ENCODE results near the gene GRK3. TPM values are rescaled to one million over a fixed set of nuclear protein-coding genes. Genes with fewer than 3 reads are reported as not detected.

GRK3 gene
- total RNA-seq, 3 donors from 2014 or later (not counting 1 experiment from before 2014, with no cell fraction given) = 2.2 to 7.2 (median 3.8) TPM

DNA sequence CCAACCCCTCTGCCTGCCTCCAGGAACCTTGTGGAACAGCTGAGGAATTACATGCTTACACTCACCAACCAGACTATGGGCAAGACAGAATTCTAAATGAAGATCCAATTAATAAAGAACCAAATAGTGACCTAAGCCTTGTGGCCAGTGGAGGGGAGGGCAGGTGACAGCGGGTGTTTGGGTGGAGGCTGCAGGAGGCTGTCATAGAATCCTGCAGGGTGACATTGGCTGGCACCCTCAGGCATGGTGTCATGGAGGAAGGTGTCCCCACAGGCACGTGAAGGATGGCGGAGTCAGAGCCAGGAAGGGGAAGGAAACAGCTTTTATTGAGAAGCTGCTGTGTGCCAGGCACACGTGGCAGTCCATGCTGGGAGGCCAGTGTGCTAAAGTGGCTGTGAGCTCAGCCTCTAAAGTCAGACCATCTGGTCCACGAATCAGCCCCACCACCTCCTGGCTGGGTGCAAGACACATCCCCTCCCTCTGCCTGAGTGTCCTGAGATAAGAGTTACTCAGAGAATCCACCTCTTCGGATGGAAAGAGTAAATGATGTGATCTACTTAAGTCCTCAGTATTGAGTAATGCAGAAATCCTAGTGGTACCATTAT lies 186.2 kb downstream of the GRK3 start:
- Mint-ChIP-seq H3K4me3 (no peak overlapping the region), H3K27ac (no peak overlapping the region), H3K9me3 (no peaks in the 10 kb centered on the region), H3K4me1 (no peaks in the 10 kb centered on the region), H3K27me3 (ENCODE audit: low read depth in 2 of 2) (peaks cover 0 to 4% of the 10 kb centered on the region in 2 donors), H3K36me3 (no peaks in the 10 kb centered on the region)
- no peaks in the 10 kb centered on the region for H3K27me3 ChIP-seq (ENCODE audit: control insufficient read depth, insufficient read depth, low read length)
- 62% methylated on average over 6 of the region's 6 CpGs for WGBS (ENCODE audit: insufficient coverage)
- intact Hi-C loops (cut with micrococcal nuclease) = no loop called here
- ATAC-seq (no peak), DNase-seq (no peak)
- H3K9me3 ChIP-seq (ENCODE audit: control insufficient read depth, insufficient read depth, low read length) = no peaks in the 10 kb centered on the region
- no peaks in the 10 kb centered on the region for H3K4me1 ChIP-seq (ENCODE audit: control insufficient read depth, insufficient read depth, low read length)
- H3K36me3 ChIP-seq (ENCODE audit: control insufficient read depth, insufficient read depth, low read length) = no peaks in the 10 kb centered on the region
- no peak overlapping the region for H3K4me3 ChIP-seq (ENCODE audit: low read length)
- TF ChIP-seq CTCF (IDR thresholded peaks at IDR 0.05) = no peak
- H3K27ac ChIP-seq (ENCODE audit: low read length) = no peak overlapping the region

- WGBS (ENCODE audit: insufficient coverage) = 77% methylated on average over 4 of the region's 4 CpGs
- H3K9me3 ChIP-seq (ENCODE audit: control insufficient read depth, insufficient read depth, low read length) = no peaks in the 10 kb centered on the region
- H3K9me3 Mint-ChIP-seq = no peaks in the 10 kb centered on the region
- no peaks in the 10 kb centered on the region for H3K36me3 Mint-ChIP-seq
- no peaks in the 10 kb centered on the region for H3K27me3 ChIP-seq (ENCODE audit: control insufficient read depth, insufficient read depth, low read length)
- no peak overlapping the region for H3K4me3 ChIP-seq (ENCODE audit: low read length)
- no peak overlapping the region for H3K27ac Mint-ChIP-seq
- DNase-seq (no peak), ATAC-seq (no peak)
- H3K36me3 ChIP-seq (ENCODE audit: control insufficient read depth, insufficient read depth, low read length) = no peaks in the 10 kb centered on the region
- no peak for TF ChIP-seq CTCF (IDR thresholded peaks at IDR 0.05)
- H3K27ac ChIP-seq (ENCODE audit: low read length) = no peak overlapping the region
- intact Hi-C loops (cut with micrococcal nuclease) = no loop called here
- H3K4me1 Mint-ChIP-seq = no peaks in the 10 kb centered on the region
- H3K4me3 Mint-ChIP-seq = no peak overlapping the region
- peaks cover 0 to 4% of the 10 kb centered on the region in 2 donors for H3K27me3 Mint-ChIP-seq (ENCODE audit: low read depth in 2 of 2)
- no peaks in the 10 kb centered on the region for H3K4me1 ChIP-seq (ENCODE audit: control insufficient read depth, insufficient read depth, low read length)
Measured at GRCh38 chr22:25751174-25751581, 186.7 kb downstream of the GRK3 start.

GRCh38 chr22:25752615-25753214 lies 188.2 kb downstream of the GRK3 start:
- Histone ChIP-seq H3K4me3 (ENCODE audit: low read length) (no peak overlapping the region), H3K36me3 (ENCODE audit: control insufficient read depth, insufficient read depth, low read length) (no peaks in the 10 kb centered on the region), H3K27me3 (ENCODE audit: control insufficient read depth, insufficient read depth, low read length) (no peaks in the 10 kb centered on the region), H3K27ac (ENCODE audit: low read length) (no peak overlapping the region), H3K4me1 (ENCODE audit: control insufficient read depth, insufficient read depth, low read length) (no peaks in the 10 kb centered on the region), H3K9me3 (ENCODE audit: control insufficient read depth, insufficient read depth, low read length) (no peaks in the 10 kb centered on the region)
- DNase-seq (no peak), ATAC-seq (no peak)
- Mint-ChIP-seq H3K27ac (no peak overlapping the region), H3K4me3 (no peak overlapping the region), H3K36me3 (no peaks in the 10 kb centered on the region), H3K27me3 (ENCODE audit: low read depth in 2 of 2) (peaks cover 0 to 4% of the 10 kb centered on the region in 2 donors), H3K9me3 (no peaks in the 10 kb centered on the region), H3K4me1 (no peaks in the 10 kb centered on the region)
- WGBS (ENCODE audit: insufficient coverage) = 93% methylated on average over 48 of the region's 48 CpGs
- intact Hi-C loops (cut with micrococcal nuclease) = no loop called here
- no peak for TF ChIP-seq CTCF (IDR thresholded peaks at IDR 0.05)

DNA sequence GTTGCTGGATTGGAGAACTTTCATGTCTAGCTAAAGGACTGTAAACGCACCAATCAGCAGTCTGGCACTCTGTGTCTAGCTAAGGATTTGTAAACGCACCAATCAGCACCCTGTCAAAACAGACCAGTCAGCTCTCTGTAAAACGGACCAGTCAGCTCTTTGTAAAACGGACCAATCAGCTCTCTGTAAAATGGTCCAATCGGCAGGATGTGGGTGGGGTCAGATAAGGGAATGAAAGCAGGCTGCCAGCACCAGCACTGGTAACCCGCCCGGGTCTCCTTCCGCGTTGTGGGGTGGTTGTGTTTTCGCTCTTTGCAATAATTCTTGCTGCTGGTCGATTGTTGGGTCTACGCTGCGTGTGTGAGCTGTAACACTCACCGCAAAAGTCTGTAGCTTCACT lies 188.8 kb downstream of the GRK3 start:
- TF ChIP-seq CTCF (IDR thresholded peaks at IDR 0.05) = no peak
- peaks cover 0 to 4% of the 10 kb centered on the region in 2 donors for H3K27me3 Mint-ChIP-seq (ENCODE audit: low read depth in 2 of 2)
- DNase-seq (no peak), ATAC-seq (no peak)
- WGBS (ENCODE audit: insufficient coverage) = 97% methylated on average over 14 of the region's 14 CpGs
- H3K9me3 ChIP-seq (ENCODE audit: control insufficient read depth, insufficient read depth, low read length) = no peaks in the 10 kb centered on the region
- no peaks in the 10 kb centered on the region for H3K4me1 Mint-ChIP-seq
- H3K27ac ChIP-seq (ENCODE audit: low read length) = no peak overlapping the region
- no peaks in the 10 kb centered on the region for H3K9me3 Mint-ChIP-seq
- H3K36me3 Mint-ChIP-seq = no peaks in the 10 kb centered on the region
- H3K4me3 Mint-ChIP-seq = no peak overlapping the region
- H3K27me3 ChIP-seq (ENCODE audit: control insufficient read depth, insufficient read depth, low read length) = no peaks in the 10 kb centered on the region
- H3K4me3 ChIP-seq (ENCODE audit: low read length) = no peak overlapping the region
- H3K36me3 ChIP-seq (ENCODE audit: control insufficient read depth, insufficient read depth, low read length) = no peaks in the 10 kb centered on the region
- H3K27ac Mint-ChIP-seq = no peak overlapping the region
- intact Hi-C loops (cut with micrococcal nuclease) = no loop called here
- H3K4me1 ChIP-seq (ENCODE audit: control insufficient read depth, insufficient read depth, low read length) = no peaks in the 10 kb centered on the region
